K562 (cell line): ENCODE data around the gene PCK2. TPM values are rescaled to one million over a fixed set of nuclear protein-coding genes. Genes with fewer than 3 reads are reported as not detected.

Experiments
- ATAC-seq: fragments of 200-7000 bp; cut with Tn5 transposase; 3 replicates; pipeline ENCODE4 v1.9.1; 2020; ENCODE audit warnings: moderate library complexity
- BruUV-seq: library from RNA; stranded (reverse); fragments of 400-500 nt; replicated peaks from 2 replicates; lab custom pipeline; 2021; lab: Mats Ljungman, UMichigan
- CTCF ChIA-PET: fragments of 300-600 bp; formaldehyde crosslinking; extraction: SDS; loops from one replicate; lab custom pipeline; 2021; ENCODE audit warnings: low intra/inter-chr PET ratio; lab: Yijun Ruan, JAX
- POLR2A ChIA-PET: fragments of 300-600, 350-650 bp; sonication (Branson Sonifier 250); formaldehyde crosslinking; extraction: SDS; loops from one replicate; lab custom pipeline; 2021; ENCODE audit warnings: antibody characterized with exemption, inconsistent platforms; lab: Yijun Ruan, JAX
- DNase-seq, 4 experiments: peaks; one replicate each; pipeline versions ENCODE4 v3.0.0 to v3.0.0-alpha.2; 2011 to 2018; ENCODE audit warnings: low spot score in 3 of 4, mixed read lengths in 3 of 4; ENCODE audit errors: extremely low read depth in 1 of 4
- FAIRE-seq: peaks from 2 replicates; lab custom pipeline; 2011; peaks lifted over from hg19 to GRCh38; lab: Jason Lieb, UNC
- H2AFZ ChIP-seq: 2 replicates; pipeline ENCODE4 v1.6.0; 2011; ENCODE audit warnings: low read depth, low read length, control low read depth, inconsistent platforms
- H3K27ac ChIP-seq: fragments of 200-600 bp; 3 replicates; pipeline ENCODE4 v1.8.0; 2011; ENCODE audit warnings: low read depth, mild to moderate bottlenecking, control low read depth, inconsistent platforms, low read length, moderate library complexity, mixed read lengths; ENCODE audit errors: extremely low read depth
- H3K27me3 ChIP-seq, 2 experiments: fragments of 300-600 bp in 1 of 2; 2 replicates in 1 of 2; 3 replicates in 1 of 2; pipeline versions ENCODE4 v1.6.0 to v1.8.0; 2011; ENCODE audit warnings: inconsistent platforms in 2 of 2, low read length in 2 of 2, mild to moderate bottlenecking in 1 of 2, mixed read lengths in 1 of 2, moderate library complexity in 1 of 2; ENCODE audit not compliant: control insufficient read depth in 2 of 2, insufficient read depth in 2 of 2
- H3K36me3 ChIP-seq: fragments of 300-600 bp; 3 replicates; pipeline ENCODE4 v1.8.0; 2011; ENCODE audit warnings: mild to moderate bottlenecking, low read length, inconsistent platforms; ENCODE audit not compliant: control insufficient read depth, insufficient read depth
- H3K4me1 ChIP-seq, 2 experiments: fragments of 200-600 bp in 1 of 2; replicated peaks in 1 of 2; 2 replicates in 1 of 2; 3 replicates in 1 of 2; pipeline versions ENCODE4 v1.5.1 to v1.8.0; 2011; ENCODE audit warnings: inconsistent platforms in 2 of 2, low read length in 2 of 2, mild to moderate bottlenecking in 1 of 2, mixed read lengths in 1 of 2, moderate library complexity in 1 of 2; ENCODE audit not compliant: control insufficient read depth in 2 of 2, insufficient read depth in 2 of 2
- H3K4me2 ChIP-seq: 2 replicates; pipeline ENCODE4 v1.6.1; 2011; ENCODE audit warnings: low read length, control low read depth, inconsistent platforms, mixed read lengths; ENCODE audit not compliant: insufficient read depth
- H3K4me3 ChIP-seq: fragments of 200-600 bp; sonication (generic), shearing (Covaris generic); 2 replicates; pipeline ENCODE4 v1.5.1; 2016; ENCODE audit warnings: control low read depth, inconsistent platforms
- H3K79me2 ChIP-seq: fragments of 200-600 bp; 3 replicates; pipeline ENCODE4 v1.8.0; 2011; ENCODE audit warnings: low read length, inconsistent platforms; ENCODE audit not compliant: control insufficient read depth, insufficient read depth
- H3K9ac ChIP-seq, 2 experiments: 2 replicates each; pipeline versions ENCODE4 v1.6.0 to v1.6.1; 2011; ENCODE audit warnings: low read depth in 2 of 2, low read length in 2 of 2, control low read depth in 1 of 2, inconsistent platforms in 1 of 2, mild to moderate bottlenecking in 1 of 2, mixed read lengths in 1 of 2; ENCODE audit not compliant: insufficient read depth in 1 of 2
- H3K9me1 ChIP-seq: one replicate; pipeline ENCODE4 v1.6.0; 2011; ENCODE audit warnings: inconsistent platforms, mild to moderate bottlenecking, low read length, moderate library complexity; ENCODE audit not compliant: control insufficient read depth, insufficient read depth
- H3K9me3 ChIP-seq: replicated peaks from 2 replicates; pipeline ENCODE4 v1.5.1; 2011; ENCODE audit warnings: low read depth, low read length, inconsistent platforms; ENCODE audit not compliant: control insufficient read depth, insufficient read depth
- H4K20me1 ChIP-seq: replicated peaks from 2 replicates; pipeline ENCODE4 v1.6.1; 2011; ENCODE audit warnings: low read length, inconsistent platforms, mixed read lengths; ENCODE audit not compliant: control insufficient read depth, insufficient read depth
- ASH1L ChIP-seq: fragments of 450-650 bp; IDR thresholded peaks from 2 replicates; pipeline ENCODE4 v1.6.1; 2018; ENCODE audit warnings: borderline replicate concordance, mild to moderate bottlenecking, low read depth; ENCODE audit not compliant: partially characterized antibody
- EGR1 ChIP-seq: fragments of 450-650 bp; conservative IDR thresholded peaks from 2 replicates; pipeline ENCODE4 v1.6.1; 2017; ENCODE audit warnings: mild to moderate bottlenecking
- LARP7 ChIP-seq: fragments of 450-650 bp; IDR thresholded peaks from 2 replicates; pipeline ENCODE4 v1.6.1; 2016
- XRCC3 ChIP-seq: fragments of 450-650 bp; IDR thresholded peaks from 2 replicates; pipeline ENCODE4 v1.6.1; 2017; ENCODE audit warnings: mild to moderate bottlenecking, moderate library complexity
- ZNF347 ChIP-seq: fragments of 450-650 bp; formaldehyde crosslinking; IDR thresholded peaks from 2 replicates; pipeline ENCODE4 v1.4.0; 2020; ENCODE audit warnings: low read depth, mild to moderate bottlenecking, moderate library complexity
- ZNF408 ChIP-seq: fragments of 250-450 bp; sonication (Bioruptor Pico); IDR thresholded peaks from 2 replicates; pipeline ENCODE4 v1.4.0; 2020; ENCODE audit warnings: low read depth, mild to moderate bottlenecking, moderate library complexity
- ZNF586 ChIP-seq: fragments of 450-650 bp; formaldehyde crosslinking; conservative IDR thresholded peaks from 2 replicates; pipeline ENCODE4 v1.4.0; 2020; ENCODE audit warnings: mild to moderate bottlenecking, moderate library complexity
- WGBS: fragments of 100-300 bp; shearing (Covaris generic); methylation state at CpG from one replicate; pipeline ENCODE4 v1.1.6; 2016; ENCODE audit warnings: low coverage, mixed read lengths; ENCODE audit not compliant: insufficient coverage; ENCODE audit errors: missing lambda C conversion rate; 5-methylcytosine and 5-hydroxymethylcytosine counted together
- in situ Hi-C: fragments of 300-500 bp; cut with MboI; formaldehyde crosslinking; loops from 4 replicates; pipeline ENCODE4 v1.15.0; 2018; ENCODE audit warnings: inconsistent platforms, mixed read lengths
- intact Hi-C: fragments of 100-400 bp; cut with micrococcal nuclease; formaldehyde crosslinking; loops from 2 replicates; pipeline ENCODE4 v1.14.2; 2022
- polyA plus RNA-seq, 8 experiments: library from polyadenylated mRNA; depleted of rRNA in 4 of 8; stranded (reverse) in 5 of 8; unstranded in 3 of 8; fragments of >200 nt; fragmentation: Nextera tagmentation in 2 of 8; fragmentation: Illumina TruSeq in 1 of 8; extraction: Ambion mirVana in 2 of 8; extraction: Trizol in 1 of 8; gene quantifications; 2 replicates each; pipeline versions ENCODE4 v1.2.1 to v1.2.3, GENCODE V29; 2011 to 2014; ENCODE audit warnings: inconsistent platforms in 1 of 8, missing spikeins in 1 of 8
- total RNA-seq, 7 experiments: library from RNA; depleted of rRNA in 6 of 7; stranded (reverse); fragments of >200 nt in 6 of 7; fragmentation: Illumina TruSeq in 2 of 7; extraction: Trizol in 2 of 7; gene quantifications; 2 replicates each; pipeline versions ENCODE4 v1.2.1 to v1.2.3, GENCODE V29; 2011 to 2021; ENCODE audit warnings: low replicate concordance in 1 of 7
- TF ChIP-seq, protein P1 (sequence below): sonication (generic); formaldehyde crosslinking; IDR thresholded peaks from 2 replicates; pipeline ENCODE4 v1.8.1; 2023; ENCODE audit warnings: mild to moderate bottlenecking, missing genetic modification reagents

The PCK2 gene
- total and polyA plus RNA-seq, 9 of the 15 experiments (the other 6 are each of a cell fraction or from before 2014, with no cell fraction given): 3.3 to 60.9 (median 30.4) TPM

DNA sequence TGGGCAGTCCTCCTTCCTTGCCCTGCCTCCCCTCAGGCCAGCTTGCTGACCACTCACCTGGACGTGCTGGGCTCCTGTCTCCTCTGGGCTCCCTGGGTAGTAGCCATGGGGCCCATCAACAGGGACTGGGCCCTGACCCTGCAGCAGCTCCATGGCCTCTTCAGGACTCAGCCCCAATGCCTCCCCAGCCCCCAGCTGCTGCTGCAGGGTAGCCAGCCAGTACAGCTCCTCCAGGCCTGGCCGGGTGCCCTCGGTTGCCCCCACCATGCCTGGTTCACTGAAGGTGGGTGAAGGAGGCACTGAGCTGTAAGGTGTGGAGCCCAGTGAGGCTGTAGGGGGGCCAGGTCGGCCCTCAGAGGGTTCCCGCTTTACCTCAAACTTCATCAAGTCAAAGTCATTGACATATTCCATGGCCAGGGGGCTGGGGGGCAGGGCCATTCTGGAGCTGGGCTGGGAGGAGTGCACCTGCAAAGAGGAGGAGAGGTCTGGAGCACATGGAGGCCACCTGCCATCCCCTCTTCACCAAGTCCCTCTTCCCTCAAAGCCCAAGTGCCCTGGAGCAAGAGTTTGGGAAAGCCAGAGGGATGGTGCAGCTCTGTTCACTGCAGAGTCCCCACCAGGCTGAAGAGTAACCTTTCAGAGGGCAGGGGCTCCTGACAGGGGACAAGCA, 11.6 kb upstream of the PCK2 start:
- H3K79me2 ChIP-seq: no peaks in the 10 kb centered on the region
- no TSS peak for BruUV-seq
- in situ Hi-C loops: no loop called here
- peaks cover 18 to 28% of the 10 kb centered on the region in 2 experiments for H3K4me1 ChIP-seq
- H2AFZ ChIP-seq: peak overlapping the region; percentile 81
- H3K36me3 ChIP-seq: no peaks in the 10 kb centered on the region
- ChIA-PET CTCF (interaction anchor here (0.6 kb wide), 1 partner anchor 494 kb away, joined by 3 read pairs; no protein-coding TSS in a partner anchor), POLR2A (interaction anchor here (1.1 to 5.5 kb wide), 4 partner anchors 12 to 32 kb away, joined by 4 to 40 read pairs (median 5); partner anchors contain the start of genes DCAF11, NRL and PCK2)
- H3K9me3 ChIP-seq: no peaks in the 10 kb centered on the region
- no peak overlapping the region for H3K4me3 ChIP-seq
- no peaks in the 10 kb centered on the region for H3K27me3 ChIP-seq
- no peak for DNase-seq
- no peaks in the 10 kb centered on the region for H4K20me1 ChIP-seq
- intact Hi-C loops: no loop called here
- ATAC-seq: no peak
- H3K9ac ChIP-seq: peak overlapping the region; percentile 53 to 79; a peak in 2 of 4 replicates
- H3K9me1 ChIP-seq: no peaks in the 10 kb centered on the region
- no peak for FAIRE-seq
- no peak for TF ChIP-seq ZNF408 (CRISPR knock-in tag)
- TF ChIP-seq ZNF347 (CRISPR knock-in tag): no peak
- TF ChIP-seq, protein P1, sequence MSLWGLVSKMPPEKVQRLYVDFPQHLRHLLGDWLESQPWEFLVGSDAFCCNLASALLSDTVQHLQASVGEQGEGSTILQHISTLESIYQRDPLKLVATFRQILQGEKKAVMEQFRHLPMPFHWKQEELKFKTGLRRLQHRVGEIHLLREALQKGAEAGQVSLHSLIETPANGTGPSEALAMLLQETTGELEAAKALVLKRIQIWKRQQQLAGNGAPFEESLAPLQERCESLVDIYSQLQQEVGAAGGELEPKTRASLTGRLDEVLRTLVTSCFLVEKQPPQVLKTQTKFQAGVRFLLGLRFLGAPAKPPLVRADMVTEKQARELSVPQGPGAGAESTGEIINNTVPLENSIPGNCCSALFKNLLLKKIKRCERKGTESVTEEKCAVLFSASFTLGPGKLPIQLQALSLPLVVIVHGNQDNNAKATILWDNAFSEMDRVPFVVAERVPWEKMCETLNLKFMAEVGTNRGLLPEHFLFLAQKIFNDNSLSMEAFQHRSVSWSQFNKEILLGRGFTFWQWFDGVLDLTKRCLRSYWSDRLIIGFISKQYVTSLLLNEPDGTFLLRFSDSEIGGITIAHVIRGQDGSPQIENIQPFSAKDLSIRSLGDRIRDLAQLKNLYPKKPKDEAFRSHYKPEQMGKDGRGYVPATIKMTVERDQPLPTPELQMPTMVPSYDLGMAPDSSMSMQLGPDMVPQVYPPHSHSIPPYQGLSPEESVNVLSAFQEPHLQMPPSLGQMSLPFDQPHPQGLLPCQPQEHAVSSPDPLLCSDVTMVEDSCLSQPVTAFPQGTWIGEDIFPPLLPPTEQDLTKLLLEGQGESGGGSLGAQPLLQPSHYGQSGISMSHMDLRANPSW (CRISPR knock-in tag): no peak
- TF ChIP-seq LARP7: no peak
- no peak for TF ChIP-seq XRCC3
- no peak for TF ChIP-seq EGR1
- no peak for TF ChIP-seq ZNF586 (CRISPR knock-in tag)
- no peak for TF ChIP-seq ASH1L
- 63% methylated on average over 3 of the region's 5 CpGs for WGBS
- no peak overlapping the region; the same call in 1 of the 2 replicates for H3K4me2 ChIP-seq
- H3K27ac ChIP-seq: no peak overlapping the region
